Activated T-cell treated with anti-CD3 and anti-CD28 coated beads, Interleukin-2, amount 50 U/mL, for 4 hours (primary cell): Measurements from ENCODE around the gene ECEL1. TPM values are rescaled to one million over a fixed set of nuclear protein-coding genes. Genes with fewer than 3 reads are reported as not detected.

Source experiments
- ATAC-seq, 2 donors: fragments of 200-7000 bp; cut with Tn5 transposase; one replicate each; pipeline ENCODE4 v1.10.0; 2021
- DNase-seq: peaks from one replicate; pipeline ENCODE4 v3.0.0-alpha.2; 2020
- H3K27me3 Mint-ChIP-seq: one replicate; pipeline ENCODE4 v1.8.0; 2021; ENCODE audit warnings: low read depth, mixed read lengths
- H3K36me3 Mint-ChIP-seq: one replicate; pipeline ENCODE4 v1.8.0; 2022; ENCODE audit warnings: mixed read lengths; ENCODE audit not compliant: insufficient read depth
- H3K4me1 Mint-ChIP-seq: one replicate; pipeline ENCODE4 v1.8.0; 2021; ENCODE audit warnings: low read depth, mixed read lengths
- H3K4me3 Mint-ChIP-seq: one replicate; pipeline ENCODE4 v1.8.0; 2021; ENCODE audit warnings: mild to moderate bottlenecking, moderate library complexity, mixed read lengths
- H3K9me3 Mint-ChIP-seq: one replicate; pipeline ENCODE4 v1.8.0; 2021; ENCODE audit warnings: mixed read lengths
- total RNA-seq, 3 donors: library from RNA; stranded (reverse); gene quantifications; one replicate each; pipeline ENCODE4 v1.2.1, GENCODE V29; 2021

Gene ECEL1
- total RNA-seq, 3 donors from 2014 or later = 0.16 to 0.20 (median 0.19) TPM

DNA sequence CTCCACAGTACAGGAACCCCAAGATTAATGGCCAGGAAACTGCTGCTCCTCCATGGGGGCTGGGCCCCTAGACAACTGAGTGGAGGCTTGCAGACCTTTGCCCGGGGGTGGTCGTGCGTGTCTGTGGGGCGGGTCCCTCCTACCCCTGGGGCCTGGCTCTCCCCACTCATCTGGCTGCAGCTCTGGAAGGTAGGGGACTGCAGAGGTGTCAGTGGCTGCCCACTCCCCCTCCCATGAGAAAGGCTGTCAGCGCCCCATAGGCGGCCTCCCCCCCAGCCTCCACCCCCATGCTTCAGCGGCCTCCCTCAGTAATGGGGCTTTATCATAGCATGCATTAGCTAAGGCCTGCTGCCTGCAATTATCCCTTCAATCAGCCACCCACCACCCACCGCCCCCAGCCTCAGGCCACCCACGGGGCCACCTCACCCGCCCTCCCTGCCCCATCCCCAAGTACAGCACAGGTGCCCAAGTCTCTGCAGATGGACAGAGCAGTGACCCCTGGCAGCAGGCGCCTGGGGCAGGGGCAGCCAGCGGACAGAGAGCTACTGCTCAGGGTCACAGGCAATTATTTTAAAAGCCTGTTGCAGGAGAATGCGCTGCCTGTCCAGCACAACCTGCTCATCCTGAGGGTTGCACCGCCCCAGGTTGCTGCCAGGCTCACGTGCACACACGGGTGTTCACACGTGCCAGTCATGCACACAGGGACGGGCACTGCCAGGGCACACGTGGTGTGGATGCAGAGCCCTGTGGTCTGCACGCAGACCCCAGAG lies 9.1 kb upstream of the ECEL1 start:
- Mint-ChIP-seq H3K4me1 (no peaks in the 10 kb centered on the region), H3K27me3 (peaks cover 34% of the 10 kb centered on the region), H3K36me3 (no peaks in the 10 kb centered on the region), H3K4me3 (no peak overlapping the region), H3K9me3 (no peaks in the 10 kb centered on the region)
- DNase-seq = no peak
- ATAC-seq = no peak

DNA sequence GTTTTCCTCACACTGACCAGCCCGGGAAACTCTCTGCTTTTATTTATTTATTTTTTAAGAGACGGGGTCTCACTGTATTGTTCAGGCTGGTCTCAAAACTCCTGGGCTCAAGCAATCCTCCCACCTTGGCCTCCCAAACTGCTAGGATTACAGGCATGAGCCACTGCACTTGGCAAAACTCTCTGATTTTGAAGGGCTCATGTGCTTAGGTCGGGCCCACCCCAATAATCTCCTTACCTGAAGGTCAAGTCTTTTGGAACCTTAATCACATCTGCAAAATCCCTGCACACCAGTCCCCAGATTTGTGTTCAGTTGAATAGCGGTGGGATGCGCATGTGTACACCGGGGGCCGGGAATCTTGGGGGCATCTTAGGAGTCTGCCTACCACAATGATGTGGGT lies 7.7 kb upstream of the ECEL1 start:
- no peak for ATAC-seq
- Mint-ChIP-seq H3K36me3 (no peaks in the 10 kb centered on the region), H3K4me1 (no peaks in the 10 kb centered on the region), H3K27me3 (peaks cover 28% of the 10 kb centered on the region), H3K4me3 (no peak overlapping the region), H3K9me3 (no peaks in the 10 kb centered on the region)
- DNase-seq = no peak

DNA sequence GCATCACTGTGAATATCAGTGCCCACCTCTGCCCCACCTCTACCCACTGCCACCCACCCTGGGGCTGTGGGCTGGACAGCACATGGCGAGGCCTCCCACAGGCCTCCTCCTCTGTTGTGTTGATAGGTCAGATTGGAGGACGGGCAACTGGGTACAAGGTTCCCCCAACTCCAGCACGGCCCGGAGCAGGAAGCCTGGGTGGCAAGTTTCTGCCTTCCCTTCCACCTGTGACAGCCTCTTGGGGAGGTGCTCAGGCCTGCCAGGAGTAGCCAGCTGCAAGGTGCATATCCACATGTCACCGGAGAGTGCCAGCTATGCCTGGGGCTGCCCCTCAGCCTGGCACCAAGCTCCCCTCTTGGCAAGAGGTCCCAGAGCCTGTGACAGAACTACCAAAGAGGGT lies 6.9 kb upstream of the ECEL1 start:
- Mint-ChIP-seq H3K4me3 (no peak overlapping the region), H3K27me3 (peaks cover 30% of the 10 kb centered on the region), H3K4me1 (no peaks in the 10 kb centered on the region), H3K9me3 (no peaks in the 10 kb centered on the region), H3K36me3 (no peaks in the 10 kb centered on the region)
- no peak for ATAC-seq
- no peak for DNase-seq

DNA sequence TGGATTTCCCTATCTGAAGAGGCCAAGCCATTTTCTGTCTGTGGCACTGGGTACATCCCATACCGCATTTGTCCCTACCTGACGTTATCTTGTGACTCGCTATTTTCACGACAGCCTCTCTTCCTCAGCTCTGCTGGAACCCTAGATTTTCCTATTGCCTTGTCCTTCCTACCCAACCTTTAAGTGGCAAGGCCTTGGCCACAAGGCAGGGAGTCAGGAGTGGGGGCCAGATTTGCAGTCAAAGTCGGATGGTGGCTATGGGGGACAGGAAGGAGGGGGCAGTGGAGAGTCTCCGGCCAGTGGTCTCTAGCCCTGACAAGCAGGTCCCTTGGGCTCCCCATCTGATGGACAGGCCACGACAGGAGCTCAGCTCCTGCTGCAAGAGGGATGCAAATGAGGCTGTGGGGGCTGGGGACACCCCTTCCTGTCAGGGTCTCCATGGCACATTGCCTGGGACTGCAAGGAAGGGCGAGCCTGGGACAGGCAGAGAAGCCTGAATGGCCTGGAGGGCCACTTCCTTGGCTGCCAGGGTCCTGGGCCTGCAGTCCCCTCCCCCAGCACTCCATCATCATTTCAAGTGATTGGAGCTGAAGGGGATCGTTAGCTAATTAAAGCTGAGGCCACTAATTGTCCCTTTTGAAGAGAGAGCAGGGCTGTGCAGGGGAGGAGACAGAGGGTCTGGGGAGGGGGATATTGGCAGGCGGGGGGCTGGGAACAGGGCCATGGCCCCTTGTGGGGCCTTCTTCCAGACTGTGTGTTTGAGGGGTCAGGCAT lies 6.3 kb upstream of the ECEL1 start:
- Mint-ChIP-seq H3K4me3 (no peak overlapping the region), H3K9me3 (no peaks in the 10 kb centered on the region), H3K27me3 (peaks cover 31% of the 10 kb centered on the region), H3K36me3 (no peaks in the 10 kb centered on the region), H3K4me1 (no peaks in the 10 kb centered on the region)
- ATAC-seq (no peak), DNase-seq (no peak)

DNA sequence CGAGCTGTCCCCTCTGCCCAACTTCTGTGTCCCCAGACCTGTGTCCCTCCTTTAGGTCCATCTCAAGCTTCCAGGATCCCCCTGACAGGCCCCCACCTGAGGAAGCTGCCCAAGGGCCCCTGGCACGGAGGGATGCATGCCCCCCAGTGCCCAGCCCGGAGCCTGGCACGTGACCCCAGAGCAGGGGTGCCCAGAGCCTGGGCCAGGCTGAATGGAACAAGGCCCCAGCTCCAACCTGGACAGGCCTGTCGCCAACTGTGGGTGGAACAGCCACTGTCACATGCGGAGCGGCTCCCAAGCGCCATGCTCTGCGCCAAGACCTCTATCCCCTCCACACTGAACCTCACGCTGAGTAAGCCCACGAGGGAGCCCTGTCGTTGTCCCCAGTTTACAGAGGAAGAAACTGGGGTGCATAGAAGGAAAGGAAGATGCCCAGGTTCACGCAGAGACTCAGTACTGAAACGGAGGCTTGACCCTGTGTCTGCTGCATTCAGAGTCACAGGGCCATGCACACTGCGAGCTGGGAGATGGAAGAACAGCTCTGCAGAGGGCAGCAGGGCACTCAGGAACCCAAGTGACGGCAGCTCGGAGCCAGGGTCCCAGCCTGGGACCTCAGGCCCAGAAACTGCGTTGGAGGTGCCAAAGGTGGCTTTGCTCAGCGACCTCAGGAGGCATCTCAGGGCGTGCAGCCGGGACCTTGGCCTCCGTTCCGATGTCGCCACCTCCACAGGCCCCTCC lies 5.5 kb upstream of the ECEL1 start:
- Mint-ChIP-seq H3K4me3 (no peak overlapping the region), H3K9me3 (no peaks in the 10 kb centered on the region), H3K27me3 (peaks cover 33% of the 10 kb centered on the region), H3K36me3 (no peaks in the 10 kb centered on the region), H3K4me1 (no peaks in the 10 kb centered on the region)
- DNase-seq = no peak
- ATAC-seq = no peak

DNA sequence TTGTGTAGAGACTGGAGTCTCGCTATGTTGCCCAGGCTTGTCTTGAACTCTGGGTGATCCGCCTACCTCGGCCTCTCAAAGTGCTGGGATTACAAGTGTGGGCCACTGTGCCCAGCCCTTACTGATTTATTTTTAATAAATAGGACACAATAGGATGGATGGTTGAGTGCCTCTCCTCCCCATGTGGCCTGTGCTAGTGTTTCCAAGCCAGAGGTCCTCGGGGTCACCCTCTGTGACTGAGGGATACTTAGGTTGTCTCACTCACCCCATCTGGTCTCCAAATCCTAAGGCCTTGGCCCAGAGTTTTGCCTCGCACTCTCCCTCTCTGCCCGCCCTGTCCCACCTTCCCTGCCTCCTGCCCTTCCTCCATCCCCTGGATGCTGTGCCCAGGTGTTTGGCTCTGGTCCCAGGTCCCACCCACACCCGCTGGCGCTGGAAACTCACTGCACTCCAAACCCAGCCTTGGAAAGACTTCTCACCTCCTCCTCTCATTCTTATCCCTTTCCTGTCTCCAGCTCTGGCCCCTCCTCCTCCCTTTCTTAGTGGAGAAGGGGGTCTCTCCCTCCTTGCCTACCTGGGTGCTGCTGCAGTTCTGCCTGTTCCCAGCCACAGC lies 4.7 kb upstream of the ECEL1 start:
- ATAC-seq (no peak), DNase-seq (no peak)
- Mint-ChIP-seq H3K4me1 (no peaks in the 10 kb centered on the region), H3K9me3 (no peaks in the 10 kb centered on the region), H3K36me3 (no peaks in the 10 kb centered on the region), H3K27me3 (peaks cover 35% of the 10 kb centered on the region), H3K4me3 (no peak overlapping the region)

DNA sequence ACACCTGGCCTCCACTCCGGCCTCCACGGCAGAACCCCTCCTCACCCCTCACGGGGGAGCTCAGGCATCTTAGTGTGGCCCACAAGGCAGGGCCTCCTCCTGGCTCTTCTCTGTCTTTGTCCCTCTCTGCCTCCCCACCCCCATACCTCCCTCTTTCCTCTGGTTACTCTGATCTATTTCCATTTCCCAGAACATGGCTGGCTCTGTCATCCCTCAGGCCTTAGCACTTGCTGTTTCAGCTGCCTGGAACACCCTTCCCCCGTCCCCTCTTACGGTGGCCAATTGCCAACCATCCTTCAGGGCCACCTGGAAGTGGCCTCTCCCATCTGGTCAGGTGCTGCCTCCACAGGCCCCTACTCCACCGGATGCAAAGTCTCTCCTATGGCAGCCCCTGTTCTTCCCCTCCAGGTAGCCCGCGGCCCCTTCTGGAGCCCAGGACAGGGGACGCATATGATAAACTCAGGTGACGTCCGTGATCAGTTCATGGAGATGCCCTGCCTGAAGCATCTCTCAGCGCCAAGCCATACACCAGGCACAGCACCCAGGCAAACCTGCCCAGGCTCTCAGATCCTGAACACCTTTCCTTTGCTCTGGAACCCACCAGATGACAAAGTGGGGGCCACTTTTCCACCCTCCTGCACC lies 3.6 kb upstream of the ECEL1 start:
- ATAC-seq (no peak), DNase-seq (no peak)
- Mint-ChIP-seq H3K4me1 (peaks cover 3% of the 10 kb centered on the region), H3K27me3 (peaks cover 39% of the 10 kb centered on the region), H3K4me3 (no peak overlapping the region), H3K9me3 (no peaks in the 10 kb centered on the region), H3K36me3 (no peaks in the 10 kb centered on the region)

DNA sequence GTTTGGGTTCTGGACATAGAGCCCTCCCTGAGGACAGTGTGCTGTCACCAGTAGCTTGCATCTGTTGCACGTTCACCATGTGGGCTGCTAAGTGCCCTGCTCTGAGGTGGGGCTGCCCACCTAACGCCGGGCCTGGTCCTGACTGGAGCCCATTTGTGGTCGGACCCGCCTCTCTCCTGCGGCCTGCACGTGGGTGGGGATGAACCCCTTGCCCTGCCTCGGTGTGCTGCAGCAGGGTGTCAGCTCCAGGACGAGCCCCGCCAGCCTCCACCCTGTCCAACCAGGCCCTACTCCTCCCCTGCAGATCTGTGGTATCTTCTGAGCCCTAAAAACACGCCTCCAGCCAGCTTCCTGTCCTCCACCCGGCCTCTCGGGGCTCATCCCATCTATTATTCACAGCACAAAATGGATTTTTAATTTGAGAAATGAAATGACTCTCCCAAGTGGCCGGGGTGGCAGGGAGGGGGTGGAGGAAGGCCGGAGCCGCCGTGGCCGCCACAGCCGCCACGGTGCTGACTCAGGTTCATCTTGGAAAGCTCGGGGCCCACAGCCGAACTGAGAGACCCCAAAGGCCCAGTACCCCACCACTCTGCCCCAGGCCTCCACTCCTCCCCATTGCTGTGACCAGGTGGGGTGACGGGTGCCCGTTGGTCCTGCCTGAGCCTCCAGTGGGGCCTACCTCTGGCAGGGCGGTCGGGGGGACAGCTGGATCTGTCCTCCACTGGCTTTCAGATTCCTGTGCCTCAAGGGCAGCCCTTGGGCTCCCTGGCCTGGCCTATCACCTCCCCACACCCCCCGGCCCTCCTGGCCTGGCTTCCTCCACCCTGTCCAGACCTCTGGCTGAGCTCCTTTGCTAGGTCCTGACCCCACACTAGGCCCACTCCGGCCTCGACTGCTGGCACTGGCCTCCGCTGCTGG lies 2.8 kb upstream of the ECEL1 start:
- H3K27me3 Mint-ChIP-seq = peaks cover 42% of the 10 kb centered on the region
- no peak for ATAC-seq
- no peaks in the 10 kb centered on the region for H3K9me3 Mint-ChIP-seq
- no peaks in the 10 kb centered on the region for H3K36me3 Mint-ChIP-seq
- H3K4me1 Mint-ChIP-seq = peaks cover 3% of the 10 kb centered on the region
- DNase-seq = no peak
- H3K4me3 Mint-ChIP-seq = no peak overlapping the region

DNA sequence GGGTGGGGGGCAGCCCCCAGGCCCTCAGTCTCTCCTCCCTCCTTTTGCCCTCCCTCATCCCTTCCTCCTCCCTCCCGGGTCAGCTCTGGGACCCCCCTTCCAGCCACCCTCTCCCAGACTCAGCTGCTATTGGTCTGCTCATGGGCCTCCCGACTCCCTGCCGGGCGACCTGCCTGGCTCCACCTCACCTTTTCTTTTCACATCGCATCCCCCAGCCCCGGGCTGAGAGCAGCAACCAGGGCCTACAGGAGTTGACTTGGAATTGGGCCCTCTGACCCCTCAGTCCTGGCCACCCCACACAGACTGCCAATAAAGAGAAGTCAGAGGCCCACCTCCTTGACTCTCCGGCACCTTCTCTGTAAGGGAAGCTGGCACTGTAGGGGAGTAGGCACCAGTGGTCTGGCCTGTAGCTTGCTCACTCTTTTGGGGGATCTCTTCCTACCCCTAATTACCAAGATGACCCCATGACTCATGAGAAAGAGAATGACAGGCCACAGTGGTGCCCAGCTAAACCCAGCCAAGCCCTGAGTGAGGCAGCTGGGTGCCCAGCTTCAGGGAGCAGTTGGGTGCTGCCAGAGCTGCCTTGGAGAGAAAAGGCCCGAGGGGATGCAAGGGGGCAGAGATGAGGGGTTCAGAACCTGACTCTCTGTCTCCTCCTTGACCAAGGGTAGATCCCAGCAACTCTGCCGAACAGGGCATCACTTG lies 2.0 kb upstream of the ECEL1 start:
- Mint-ChIP-seq H3K27me3 (peaks cover 50% of the 10 kb centered on the region), H3K4me1 (peaks cover 8% of the 10 kb centered on the region), H3K36me3 (no peaks in the 10 kb centered on the region), H3K4me3 (no peak overlapping the region), H3K9me3 (no peaks in the 10 kb centered on the region)
- ATAC-seq (no peak), DNase-seq (no peak)

DNA sequence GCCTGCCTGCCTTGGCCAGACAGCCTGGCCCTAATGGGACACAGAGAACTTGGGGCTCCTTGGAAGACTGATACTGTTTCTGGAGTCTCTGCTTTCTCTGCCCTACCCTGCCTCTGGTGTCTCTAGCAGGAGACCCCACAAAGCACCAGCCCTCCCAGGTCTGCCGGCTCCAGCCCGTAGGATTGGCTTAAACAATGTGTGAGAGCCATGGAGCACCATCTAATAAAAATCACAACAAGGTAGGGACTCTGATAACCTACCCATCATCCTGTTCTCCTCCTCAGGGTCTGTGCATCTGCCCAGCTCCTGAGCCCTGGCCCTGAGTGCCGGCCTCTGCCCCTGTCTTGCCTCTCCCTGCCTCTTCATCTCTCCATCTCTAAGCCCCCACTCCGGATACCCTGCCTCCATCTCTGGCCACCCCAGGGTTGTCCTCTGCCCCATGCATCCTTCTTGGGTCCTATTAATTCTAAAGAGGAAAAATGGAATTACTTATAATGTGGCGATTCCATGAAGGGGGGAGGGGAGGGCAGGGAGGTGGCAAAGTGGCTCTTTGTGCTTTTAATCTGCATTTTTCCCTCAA lies 1.2 kb upstream of the ECEL1 start:
- DNase-seq = no peak
- Mint-ChIP-seq H3K4me1 (peaks cover 8% of the 10 kb centered on the region), H3K36me3 (no peaks in the 10 kb centered on the region), H3K9me3 (no peaks in the 10 kb centered on the region), H3K4me3 (no peak overlapping the region), H3K27me3 (peaks cover 58% of the 10 kb centered on the region)
- no peak for ATAC-seq

DNA sequence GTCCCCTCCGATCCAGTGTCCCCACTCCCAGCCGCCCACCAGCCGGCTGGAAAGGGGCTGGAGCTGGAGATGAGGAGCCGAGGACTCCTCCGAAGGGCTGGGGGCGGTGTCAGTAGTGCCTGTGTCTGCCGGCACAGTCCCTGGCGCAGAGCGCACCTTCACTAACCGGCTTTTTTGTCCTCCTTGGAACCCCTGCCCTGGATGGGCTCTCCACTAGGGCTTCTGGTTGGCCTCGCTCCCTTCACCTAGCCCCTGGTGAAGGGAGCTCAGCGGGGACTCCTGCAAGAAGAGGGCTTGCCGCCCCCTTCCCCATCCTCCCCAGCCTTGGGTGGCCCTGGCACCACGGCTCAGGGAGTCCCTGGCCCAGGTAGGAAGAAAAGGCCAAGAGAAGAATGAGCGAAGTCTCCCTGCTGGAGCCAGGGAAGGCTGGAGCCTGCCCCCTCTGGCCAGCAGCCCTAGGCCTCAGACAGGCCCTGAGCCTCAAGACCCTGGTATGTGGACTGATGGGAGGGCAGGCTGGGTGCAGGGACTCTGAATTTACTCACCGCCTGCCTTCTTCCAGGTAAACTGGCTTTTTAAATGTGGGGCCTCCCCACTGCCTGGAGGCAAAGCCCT lies 570 bp upstream of the ECEL1 start:
- DNase-seq (no peak), ATAC-seq (no peak)
- Mint-ChIP-seq H3K36me3 (no peaks in the 10 kb centered on the region), H3K9me3 (no peaks in the 10 kb centered on the region), H3K4me3 (no peak overlapping the region), H3K4me1 (peaks cover 8% of the 10 kb centered on the region), H3K27me3 (peaks cover 63% of the 10 kb centered on the region)
